ENCODE measurements around the gene UBA1. TPM values are rescaled to one million over a fixed set of nuclear protein-coding genes. Genes with fewer than 3 reads are reported as not detected.

Gene UBA1
- total and polyA plus RNA-seq, 10 of the 15 experiments (the other 5 are each of a cell fraction or from before 2014, with no cell fraction given) = 60.4 to 314 (median 216) TPM

- no peak for TF ChIP-seq KLF5 (IDR thresholded peaks at IDR 0.05; ENCODE audit: partially characterized antibody)
- TF ChIP-seq MYC (IDR thresholded peaks at IDR 0.05; ENCODE audit: insufficient read depth, insufficient read length, insufficient replicate concordance, low read length, severe bottlenecking) = no peak
- no peak for TF ChIP-seq HDGF (IDR thresholded peaks at IDR 0.05)
- no peak for TF ChIP-seq RELA (IDR thresholded peaks at IDR 0.05; ENCODE audit: borderline replicate concordance, partially characterized antibody)
- TF ChIP-seq CHD4 (IDR thresholded peaks at IDR 0.05) = no peak
- TF ChIP-seq POLR2AphosphoS2 (IDR thresholded peaks at IDR 0.05; ENCODE audit: low read depth, low read length) = peak; percentile 40; the same call in 1 of the 2 replicates
- no peak; the same call in 1 of the 2 replicates for TF ChIP-seq SMAD5 (IDR thresholded peaks at IDR 0.05; ENCODE audit: low read depth)
- TF ChIP-seq TCF12 (IDR thresholded peaks at IDR 0.05; ENCODE audit: low read depth, low read length) = 0 out of 2 replicates have a peak, but pooled peaks have one; percentile 19
- TF ChIP-seq SP1 (IDR thresholded peaks at IDR 0.05; ENCODE audit: low read depth, low read length) = peak; percentile 82
- no peak for TF ChIP-seq TCF7 (IDR thresholded peaks at IDR 0.05; ENCODE audit: borderline replicate concordance)
- TF ChIP-seq, protein P1, sequence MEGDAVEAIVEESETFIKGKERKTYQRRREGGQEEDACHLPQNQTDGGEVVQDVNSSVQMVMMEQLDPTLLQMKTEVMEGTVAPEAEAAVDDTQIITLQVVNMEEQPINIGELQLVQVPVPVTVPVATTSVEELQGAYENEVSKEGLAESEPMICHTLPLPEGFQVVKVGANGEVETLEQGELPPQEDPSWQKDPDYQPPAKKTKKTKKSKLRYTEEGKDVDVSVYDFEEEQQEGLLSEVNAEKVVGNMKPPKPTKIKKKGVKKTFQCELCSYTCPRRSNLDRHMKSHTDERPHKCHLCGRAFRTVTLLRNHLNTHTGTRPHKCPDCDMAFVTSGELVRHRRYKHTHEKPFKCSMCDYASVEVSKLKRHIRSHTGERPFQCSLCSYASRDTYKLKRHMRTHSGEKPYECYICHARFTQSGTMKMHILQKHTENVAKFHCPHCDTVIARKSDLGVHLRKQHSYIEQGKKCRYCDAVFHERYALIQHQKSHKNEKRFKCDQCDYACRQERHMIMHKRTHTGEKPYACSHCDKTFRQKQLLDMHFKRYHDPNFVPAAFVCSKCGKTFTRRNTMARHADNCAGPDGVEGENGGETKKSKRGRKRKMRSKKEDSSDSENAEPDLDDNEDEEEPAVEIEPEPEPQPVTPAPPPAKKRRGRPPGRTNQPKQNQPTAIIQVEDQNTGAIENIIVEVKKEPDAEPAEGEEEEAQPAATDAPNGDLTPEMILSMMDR (IDR thresholded peaks at IDR 0.05 in 2 of 3, conservative IDR thresholded peaks at IDR 0.05 in 1 of 3; ENCODE audit: control insufficient read depth in 2 of 3, extremely low read depth in 1 of 3, insufficient read depth in 1 of 3, low read depth in 3 of 3, low read length in 3 of 3) = peak; percentile 50 to 64 (median 54)
- TF ChIP-seq BMI1 (IDR thresholded peaks at IDR 0.05; ENCODE audit: borderline replicate concordance) = no peak
- TF ChIP-seq, protein P2, sequence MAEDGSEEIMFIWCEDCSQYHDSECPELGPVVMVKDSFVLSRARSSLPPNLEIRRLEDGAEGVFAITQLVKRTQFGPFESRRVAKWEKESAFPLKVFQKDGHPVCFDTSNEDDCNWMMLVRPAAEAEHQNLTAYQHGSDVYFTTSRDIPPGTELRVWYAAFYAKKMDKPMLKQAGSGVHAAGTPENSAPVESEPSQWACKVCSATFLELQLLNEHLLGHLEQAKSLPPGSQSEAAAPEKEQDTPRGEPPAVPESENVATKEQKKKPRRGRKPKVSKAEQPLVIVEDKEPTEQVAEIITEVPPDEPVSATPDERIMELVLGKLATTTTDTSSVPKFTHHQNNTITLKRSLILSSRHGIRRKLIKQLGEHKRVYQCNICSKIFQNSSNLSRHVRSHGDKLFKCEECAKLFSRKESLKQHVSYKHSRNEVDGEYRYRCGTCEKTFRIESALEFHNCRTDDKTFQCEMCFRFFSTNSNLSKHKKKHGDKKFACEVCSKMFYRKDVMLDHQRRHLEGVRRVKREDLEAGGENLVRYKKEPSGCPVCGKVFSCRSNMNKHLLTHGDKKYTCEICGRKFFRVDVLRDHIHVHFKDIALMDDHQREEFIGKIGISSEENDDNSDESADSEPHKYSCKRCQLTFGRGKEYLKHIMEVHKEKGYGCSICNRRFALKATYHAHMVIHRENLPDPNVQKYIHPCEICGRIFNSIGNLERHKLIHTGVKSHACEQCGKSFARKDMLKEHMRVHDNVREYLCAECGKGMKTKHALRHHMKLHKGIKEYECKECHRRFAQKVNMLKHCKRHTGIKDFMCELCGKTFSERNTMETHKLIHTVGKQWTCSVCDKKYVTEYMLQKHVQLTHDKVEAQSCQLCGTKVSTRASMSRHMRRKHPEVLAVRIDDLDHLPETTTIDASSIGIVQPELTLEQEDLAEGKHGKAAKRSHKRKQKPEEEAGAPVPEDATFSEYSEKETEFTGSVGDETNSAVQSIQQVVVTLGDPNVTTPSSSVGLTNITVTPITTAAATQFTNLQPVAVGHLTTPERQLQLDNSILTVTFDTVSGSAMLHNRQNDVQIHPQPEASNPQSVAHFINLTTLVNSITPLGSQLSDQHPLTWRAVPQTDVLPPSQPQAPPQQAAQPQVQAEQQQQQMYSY (CRISPR knock-in tag; IDR thresholded peaks at IDR 0.05) = no peak
- TF ChIP-seq PML (IDR thresholded peaks at IDR 0.05; ENCODE audit: low read length) = peak; percentile 65
- TF ChIP-seq USF1 (IDR thresholded peaks at IDR 0.05; ENCODE audit: borderline replicate concordance, extremely low read length, insufficient read depth, low read depth, low read length) = no peak
- TF ChIP-seq MLLT1 (IDR thresholded peaks at IDR 0.05) = no peak
- peak; percentile 93 for TF ChIP-seq YY1 (IDR thresholded peaks at IDR 0.05; ENCODE audit: low read depth, low read length)
- TF ChIP-seq MAX (IDR thresholded peaks at IDR 0.05; ENCODE audit: low read depth, low read length) = 0 out of 2 replicates have a peak, but pooled peaks have one; percentile 31
- no peak for TF ChIP-seq SPI1 (IDR thresholded peaks at IDR 0.05; ENCODE audit: borderline replicate concordance, insufficient read depth, low read depth, low read length)
- TF ChIP-seq RB1 (IDR thresholded peaks at IDR 0.05; ENCODE audit: borderline replicate concordance) = peak; percentile 46; the same call in 1 of the 2 replicates
- TF ChIP-seq POLR2A (IDR thresholded peaks at IDR 0.05; ENCODE audit: low read depth, low read length) = peak; percentile 96
- no peak for TF ChIP-seq MYB (IDR thresholded peaks at IDR 0.05; ENCODE audit: borderline replicate concordance, low read depth, low read length)
Observed at GRCh38 chrX:47144626-47145394, 48.8 kb upstream of the UBA1 start, which contains the start of the genes NDUFB11 and RBM10 (continued).

All from GM12878 (cell line).